ENCODE data around the gene JRKL. TPM values are rescaled to one million over a fixed set of nuclear protein-coding genes. Genes with fewer than 3 reads are reported as not detected.

Gene JRKL
- total and polyA plus RNA-seq, 2 of the 13 experiments (the other 11 are each of a cell fraction or from before 2014, with no cell fraction given), result 3.2 to 4.5 TPM

GRCh38 chr11:96413408-96413807 is 23.6 kb downstream of the JRKL start (continued):
- TF ChIP-seq CREM (IDR thresholded peaks at IDR 0.05), result no peak
- TF ChIP-seq CREM (CRISPR knock-in tag; IDR thresholded peaks at IDR 0.05), result no peak
- no peak for TF ChIP-seq RARA (CRISPR knock-in tag; IDR thresholded peaks at IDR 0.05)
- no peak for TF ChIP-seq SAFB2 (CRISPR knock-in tag; IDR thresholded peaks at IDR 0.05; ENCODE audit: borderline replicate concordance, low read depth)
- no peak for TF ChIP-seq SNRNP70 (IDR thresholded peaks at IDR 0.05; ENCODE audit: low read depth, low read length)
- TF ChIP-seq ZNF781 (CRISPR knock-in tag; IDR thresholded peaks at IDR 0.05; ENCODE audit: borderline replicate concordance, not compliant biosample characterization), result no peak
- no peak for TF ChIP-seq ZNF530 (CRISPR knock-in tag; IDR thresholded peaks at IDR 0.05; ENCODE audit: low read depth)
- TF ChIP-seq ZNF383 (CRISPR knock-in tag; IDR thresholded peaks at IDR 0.05; ENCODE audit: borderline replicate concordance), result no peak

- 2% methylated on average over 2 of the region's 2 CpGs for WGBS (ENCODE audit: low lambda C conversion rate)
- no peak overlapping the region for H3K9ac ChIP-seq (ENCODE audit: insufficient read depth, low read depth, low read length)
- H3K4me3 ChIP-seq (replicated peaks in 1 of 3; ENCODE audit: insufficient read depth in 1 of 3, low read depth in 2 of 3, low read length in 3 of 3), result no peak overlapping the region
- H3K4me2 ChIP-seq (ENCODE audit: low read depth, low read length), result no peak overlapping the region
- peaks cover 4% of the 10 kb centered on the region; the same call in 1 of the 2 replicates for H3K9me3 ChIP-seq (ENCODE audit: low read length)
- no peaks in the 10 kb centered on the region; the same call in 1 of the 2 replicates for H3K4me1 ChIP-seq (ENCODE audit: insufficient read depth, low read length)
- POLR2A ChIA-PET, result no interaction called here
- in situ Hi-C loops (cut with HindIII; ENCODE audit: extremely low pct_ligation_motif_present, low pct_unique_long_range_greater_than_20kb) (loop anchor here (10.0 kb wide), 1 partner anchor 590 kb away; no protein-coding TSS in a partner anchor), intact Hi-C loops (cut with micrococcal nuclease; ENCODE audit: unreplicated experiment) (loop anchor here (5.0 kb wide), 1 partner anchor 1637 kb away; no protein-coding TSS in a partner anchor)
- ATAC-seq (no peak), DNase-seq (ENCODE audit: low spot score) (no peak), FAIRE-seq (no peak)
- no peaks in the 10 kb centered on the region for H3K36me3 ChIP-seq (replicated peaks in 1 of 2; ENCODE audit: control insufficient read depth in 1 of 2, insufficient read depth in 2 of 2, low read length in 2 of 2)
- H3K27ac ChIP-seq (ENCODE audit: extremely low read length, insufficient read depth, low read length), result no peak overlapping the region
- H3K27me3 ChIP-seq (ENCODE audit: control insufficient read depth in 1 of 2, insufficient read depth in 2 of 2, low read length in 2 of 2), result 0 out of 5 replicates have a peak, but pooled peaks cover 0 to 3% of the 10 kb centered on the region in 2 experiments
- CTCF ChIA-PET (ENCODE audit: low intra/inter-chr PET ratio, low total read pairs), result no interaction called here
- no peak overlapping the region for H2AFZ ChIP-seq (ENCODE audit: low read length)
- no peaks in the 10 kb centered on the region for H4K20me1 ChIP-seq (ENCODE audit: insufficient read depth, low read length)
- no peaks in the 10 kb centered on the region for H3K79me2 ChIP-seq (ENCODE audit: insufficient read depth, low read length)
- BruUV-seq (replicated peaks), result no TSS peak
- no peak for TF ChIP-seq PLRG1 (conservative IDR thresholded peaks at IDR 0.05)
- no peak for TF ChIP-seq ZNF335 (CRISPR knock-in tag; IDR thresholded peaks at IDR 0.05)
- no peak for TF ChIP-seq ZNF503 (CRISPR knock-in tag; IDR thresholded peaks at IDR 0.05)
- no peak for TF ChIP-seq REST (IDR thresholded peaks at IDR 0.05; ENCODE audit: borderline replicate concordance in 1 of 2, low read depth in 1 of 2, low read length in 2 of 2)
- no peak for TF ChIP-seq ZBTB46 (CRISPR knock-in tag; IDR thresholded peaks at IDR 0.05; ENCODE audit: borderline replicate concordance)
- TF ChIP-seq ZNF709 (CRISPR knock-in tag; IDR thresholded peaks at IDR 0.05), result no peak
- TF ChIP-seq BATF2 (CRISPR knock-in tag; IDR thresholded peaks at IDR 0.05), result no peak
- no peak for TF ChIP-seq ATRX (CRISPR knock-in tag; IDR thresholded peaks at IDR 0.05; ENCODE audit: borderline replicate concordance)
Measured at GRCh38 chr11:96424693-96425092, 34.9 kb downstream of the JRKL start.

Measured in HepG2 (cell line).